HepG2 (cell line): ENCODE measurements around the gene C1QTNF1. TPM values are rescaled to one million over a fixed set of nuclear protein-coding genes. Genes with fewer than 3 reads are reported as not detected.

Source experiments
- ATM ChIP-seq: fragments of 450-650 bp; IDR thresholded peaks from 2 replicates; pipeline ENCODE4 v1.7.1; 2017; ENCODE audit warnings: mild to moderate bottlenecking, borderline replicate concordance
- EZH2 ChIP-seq: conservative IDR thresholded peaks from 2 replicates; pipeline ENCODE4 v1.6.1; 2012; ENCODE audit warnings: mild to moderate bottlenecking, low read depth, low read length, moderate library complexity
- MTA1 ChIP-seq: sonication (generic); formaldehyde crosslinking; IDR thresholded peaks from 2 replicates; pipeline ENCODE4 v1.4.0; 2020; ENCODE audit warnings: missing genetic modification reagents, mild to moderate bottlenecking, borderline replicate concordance
- MXD4 ChIP-seq: IDR thresholded peaks from 2 replicates; pipeline ENCODE4 v1.6.1; 2016; ENCODE audit warnings: mild to moderate bottlenecking, missing biosample characterization, missing genetic modification reagents
- PHF8 ChIP-seq: sonication (generic); formaldehyde crosslinking; IDR thresholded peaks from 2 replicates; pipeline ENCODE4 v1.5.0; 2020; ENCODE audit warnings: missing genetic modification reagents
- POLR2G ChIP-seq: fragments of 200-400 bp; formaldehyde crosslinking; IDR thresholded peaks from 2 replicates; pipeline ENCODE4 v1.6.1; 2018; ENCODE audit warnings: mild to moderate bottlenecking, low read depth, low read length, moderate library complexity
- SRF ChIP-seq: IDR thresholded peaks from 2 replicates; pipeline ENCODE4 v1.6.1; 2011; ENCODE audit warnings: mild to moderate bottlenecking, low read depth, low read length, moderate library complexity
- ZC3H4 ChIP-seq: sonication (generic); formaldehyde crosslinking; IDR thresholded peaks from 2 replicates; pipeline ENCODE4 v1.4.0; 2020; ENCODE audit warnings: missing genetic modification reagents, borderline replicate concordance
- ZIK1 ChIP-seq: sonication (generic); formaldehyde crosslinking; IDR thresholded peaks from 2 replicates; pipeline ENCODE4 v1.5.0; 2020; ENCODE audit warnings: mild to moderate bottlenecking, low read depth, missing genetic modification reagents, borderline replicate concordance
- ZNF160 ChIP-seq: sonication (generic); formaldehyde crosslinking; IDR thresholded peaks from 2 replicates; pipeline ENCODE4 v1.8.0; 2022; ENCODE audit warnings: mild to moderate bottlenecking, inconsistent platforms, missing genetic modification reagents
- ZNF558 ChIP-seq: sonication (generic); formaldehyde crosslinking; IDR thresholded peaks from 2 replicates; pipeline ENCODE4 v1.9.0; 2022; ENCODE audit warnings: mild to moderate bottlenecking, missing genetic modification reagents, borderline replicate concordance
- ZNF678 ChIP-seq: sonication (generic); formaldehyde crosslinking; IDR thresholded peaks from 2 replicates; pipeline ENCODE4 v1.4.0; 2020; ENCODE audit warnings: mild to moderate bottlenecking, missing genetic modification reagents
- ZNF883 ChIP-seq: sonication (generic); formaldehyde crosslinking; IDR thresholded peaks from 2 replicates; pipeline ENCODE4 v1.5.1; 2020; ENCODE audit warnings: mild to moderate bottlenecking, missing genetic modification reagents; ENCODE audit errors: not compliant biosample characterization
- polyA plus RNA-seq, 8 experiments: library from polyadenylated mRNA; depleted of rRNA in 3 of 8; stranded (reverse) in 7 of 8; unstranded in 1 of 8; fragments of >200 nt; fragmentation: Illumina TruSeq in 4 of 8; extraction: Trizol in 4 of 8; gene quantifications; 2 replicates each; pipeline versions ENCODE4 v1.2.1 to v1.2.3, GENCODE V29; 2011 to 2016; ENCODE audit warnings: low read depth in 4 of 8, missing spikeins in 1 of 8, mixed read lengths in 1 of 8; ENCODE audit not compliant: insufficient read depth in 1 of 8
- total RNA-seq, 5 experiments: library from RNA; depleted of rRNA; stranded (reverse); fragments of >200 nt; fragmentation: Illumina TruSeq; extraction: Trizol; gene quantifications; 2 replicates each; pipeline ENCODE4 v1.2.3, GENCODE V29; 2016; ENCODE audit warnings: low read depth in 1 of 5
- TF ChIP-seq, protein P1 (sequence below): sonication (generic); formaldehyde crosslinking; IDR thresholded peaks from 2 replicates; pipeline ENCODE4 v1.4.0; 2020; ENCODE audit warnings: missing genetic modification reagents, borderline replicate concordance
- TF ChIP-seq, protein P2 (sequence below): sonication (generic); formaldehyde crosslinking; IDR thresholded peaks from 2 replicates; pipeline ENCODE4 v1.4.0; 2020; ENCODE audit warnings: mild to moderate bottlenecking, missing genetic modification reagents
- TF ChIP-seq, protein P3 (sequence below): sonication (generic); formaldehyde crosslinking; IDR thresholded peaks from 2 replicates; pipeline ENCODE4 v1.5.1; 2020; ENCODE audit warnings: mild to moderate bottlenecking, missing genetic modification reagents, borderline replicate concordance
- TF ChIP-seq, protein P4 (sequence below): sonication (generic); formaldehyde crosslinking; IDR thresholded peaks from 2 replicates; pipeline ENCODE4 v1.4.0; 2020; ENCODE audit warnings: missing genetic modification reagents

C1QTNF1 gene
- total and polyA plus RNA-seq, 2 of the 13 experiments (the other 11 are each of a cell fraction or from before 2014, with no cell fraction given) = 0.18 to 0.86 TPM

DNA sequence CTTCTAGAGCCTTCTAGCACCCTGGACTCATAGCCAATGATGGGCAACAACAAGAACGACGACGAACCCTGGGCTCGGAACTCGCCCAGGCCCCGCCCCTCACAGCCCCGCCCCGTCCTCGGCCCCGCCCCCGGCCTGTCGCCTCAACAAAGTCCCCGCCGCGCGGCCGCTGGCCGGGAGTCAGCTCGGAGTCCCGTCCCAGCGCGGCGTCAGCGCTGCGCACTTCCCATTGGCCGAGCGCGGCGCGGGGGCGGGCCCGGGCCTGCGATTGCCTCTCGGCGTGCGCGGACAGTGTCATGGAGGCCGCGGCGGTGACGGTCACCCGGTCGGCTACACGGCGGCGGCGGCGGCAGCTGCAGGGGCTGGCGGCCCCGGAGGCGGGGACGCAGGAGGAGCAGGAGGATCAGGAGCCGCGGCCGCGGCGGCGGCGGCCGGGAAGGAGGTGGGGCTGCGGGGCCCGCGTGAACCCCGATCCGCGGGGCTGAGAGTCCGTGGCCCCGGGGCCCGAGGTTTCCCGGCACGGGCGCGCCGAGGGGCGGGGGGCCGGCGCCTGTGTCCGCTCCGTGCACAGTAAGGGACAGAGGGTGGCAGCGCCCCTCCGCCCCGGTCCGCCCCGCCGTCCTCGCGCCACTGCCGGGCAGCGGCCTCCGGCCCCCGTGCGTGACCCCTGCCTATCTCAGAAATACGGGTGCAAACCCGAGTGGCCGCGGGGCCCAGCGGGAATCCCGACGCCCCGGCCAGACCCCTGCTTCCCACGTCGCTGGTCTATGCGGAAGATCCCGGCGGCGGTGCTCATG is 50.9 kb downstream of the C1QTNF1 start, which contains the start of gene ENGASE (continued):
- TF ChIP-seq, protein P1, sequence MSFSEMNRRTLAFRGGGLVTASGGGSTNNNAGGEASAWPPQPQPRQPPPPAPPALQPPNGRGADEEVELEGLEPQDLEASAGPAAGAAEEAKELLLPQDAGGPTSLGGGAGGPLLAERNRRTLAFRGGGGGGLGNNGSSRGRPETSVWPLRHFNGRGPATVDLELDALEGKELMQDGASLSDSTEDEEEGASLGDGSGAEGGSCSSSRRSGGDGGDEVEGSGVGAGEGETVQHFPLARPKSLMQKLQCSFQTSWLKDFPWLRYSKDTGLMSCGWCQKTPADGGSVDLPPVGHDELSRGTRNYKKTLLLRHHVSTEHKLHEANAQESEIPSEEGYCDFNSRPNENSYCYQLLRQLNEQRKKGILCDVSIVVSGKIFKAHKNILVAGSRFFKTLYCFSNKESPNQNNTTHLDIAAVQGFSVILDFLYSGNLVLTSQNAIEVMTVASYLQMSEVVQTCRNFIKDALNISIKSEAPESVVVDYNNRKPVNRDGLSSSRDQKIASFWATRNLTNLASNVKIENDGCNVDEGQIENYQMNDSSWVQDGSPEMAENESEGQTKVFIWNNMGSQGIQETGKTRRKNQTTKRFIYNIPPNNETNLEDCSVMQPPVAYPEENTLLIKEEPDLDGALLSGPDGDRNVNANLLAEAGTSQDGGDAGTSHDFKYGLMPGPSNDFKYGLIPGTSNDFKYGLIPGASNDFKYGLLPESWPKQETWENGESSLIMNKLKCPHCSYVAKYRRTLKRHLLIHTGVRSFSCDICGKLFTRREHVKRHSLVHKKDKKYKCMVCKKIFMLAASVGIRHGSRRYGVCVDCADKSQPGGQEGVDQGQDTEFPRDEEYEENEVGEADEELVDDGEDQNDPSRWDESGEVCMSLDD = no peak
- TF ChIP-seq PHF8 (peak; percentile 75), ZNF160 (CRISPR knock-in tag) (0 out of 2 replicates have a peak, but pooled peaks have one; percentile 31), ZIK1 (CRISPR knock-in tag) (peak; percentile 87; the same call in 1 of the 2 replicates), EZH2 (no peak), ZNF558 (CRISPR knock-in tag) (peak; percentile 49; the same call in 1 of the 2 replicates), SRF (no peak), MTA1 (CRISPR knock-in tag) (peak; percentile 29; the same call in 1 of the 2 replicates), MXD4 (CRISPR knock-in tag) (peak; percentile 54; the same call in 1 of the 2 replicates), ZNF883 (CRISPR knock-in tag) (peak; percentile 49), ZNF678 (CRISPR knock-in tag) (peak; percentile 43; the same call in 1 of the 2 replicates), POLR2G (peak; percentile 84), ZC3H4 (CRISPR knock-in tag) (no peak), ATM (no peak)
- TF ChIP-seq, protein P2, sequence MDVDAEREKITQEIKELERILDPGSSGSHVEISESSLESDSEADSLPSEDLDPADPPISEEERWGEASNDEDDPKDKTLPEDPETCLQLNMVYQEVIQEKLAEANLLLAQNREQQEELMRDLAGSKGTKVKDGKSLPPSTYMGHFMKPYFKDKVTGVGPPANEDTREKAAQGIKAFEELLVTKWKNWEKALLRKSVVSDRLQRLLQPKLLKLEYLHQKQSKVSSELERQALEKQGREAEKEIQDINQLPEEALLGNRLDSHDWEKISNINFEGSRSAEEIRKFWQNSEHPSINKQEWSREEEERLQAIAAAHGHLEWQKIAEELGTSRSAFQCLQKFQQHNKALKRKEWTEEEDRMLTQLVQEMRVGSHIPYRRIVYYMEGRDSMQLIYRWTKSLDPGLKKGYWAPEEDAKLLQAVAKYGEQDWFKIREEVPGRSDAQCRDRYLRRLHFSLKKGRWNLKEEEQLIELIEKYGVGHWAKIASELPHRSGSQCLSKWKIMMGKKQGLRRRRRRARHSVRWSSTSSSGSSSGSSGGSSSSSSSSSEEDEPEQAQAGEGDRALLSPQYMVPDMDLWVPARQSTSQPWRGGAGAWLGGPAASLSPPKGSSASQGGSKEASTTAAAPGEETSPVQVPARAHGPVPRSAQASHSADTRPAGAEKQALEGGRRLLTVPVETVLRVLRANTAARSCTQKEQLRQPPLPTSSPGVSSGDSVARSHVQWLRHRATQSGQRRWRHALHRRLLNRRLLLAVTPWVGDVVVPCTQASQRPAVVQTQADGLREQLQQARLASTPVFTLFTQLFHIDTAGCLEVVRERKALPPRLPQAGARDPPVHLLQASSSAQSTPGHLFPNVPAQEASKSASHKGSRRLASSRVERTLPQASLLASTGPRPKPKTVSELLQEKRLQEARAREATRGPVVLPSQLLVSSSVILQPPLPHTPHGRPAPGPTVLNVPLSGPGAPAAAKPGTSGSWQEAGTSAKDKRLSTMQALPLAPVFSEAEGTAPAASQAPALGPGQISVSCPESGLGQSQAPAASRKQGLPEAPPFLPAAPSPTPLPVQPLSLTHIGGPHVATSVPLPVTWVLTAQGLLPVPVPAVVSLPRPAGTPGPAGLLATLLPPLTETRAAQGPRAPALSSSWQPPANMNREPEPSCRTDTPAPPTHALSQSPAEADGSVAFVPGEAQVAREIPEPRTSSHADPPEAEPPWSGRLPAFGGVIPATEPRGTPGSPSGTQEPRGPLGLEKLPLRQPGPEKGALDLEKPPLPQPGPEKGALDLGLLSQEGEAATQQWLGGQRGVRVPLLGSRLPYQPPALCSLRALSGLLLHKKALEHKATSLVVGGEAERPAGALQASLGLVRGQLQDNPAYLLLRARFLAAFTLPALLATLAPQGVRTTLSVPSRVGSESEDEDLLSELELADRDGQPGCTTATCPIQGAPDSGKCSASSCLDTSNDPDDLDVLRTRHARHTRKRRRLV (CRISPR knock-in tag) = no peak
- TF ChIP-seq, protein P3, sequence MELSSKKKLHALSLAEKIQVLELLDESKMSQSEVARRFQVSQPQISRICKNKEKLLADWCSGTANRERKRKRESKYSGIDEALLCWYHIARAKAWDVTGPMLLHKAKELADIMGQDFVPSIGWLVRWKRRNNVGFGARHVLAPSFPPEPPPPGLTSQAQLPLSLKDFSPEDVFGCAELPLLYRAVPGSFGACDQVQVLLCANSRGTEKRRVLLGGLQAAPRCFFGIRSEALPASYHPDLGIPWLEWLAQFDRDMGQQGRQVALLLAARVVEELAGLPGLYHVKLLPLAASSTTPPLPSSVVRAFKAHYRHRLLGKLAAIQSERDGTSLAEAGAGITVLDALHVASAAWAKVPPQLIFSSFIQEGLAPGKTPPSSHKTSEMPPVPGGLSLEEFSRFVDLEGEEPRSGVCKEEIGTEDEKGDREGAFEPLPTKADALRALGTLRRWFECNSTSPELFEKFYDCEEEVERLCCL (CRISPR knock-in tag) = no peak
- TF ChIP-seq, protein P4, sequence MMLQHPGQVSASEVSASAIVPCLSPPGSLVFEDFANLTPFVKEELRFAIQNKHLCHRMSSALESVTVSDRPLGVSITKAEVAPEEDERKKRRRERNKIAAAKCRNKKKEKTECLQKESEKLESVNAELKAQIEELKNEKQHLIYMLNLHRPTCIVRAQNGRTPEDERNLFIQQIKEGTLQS = 0 out of 2 replicates have a peak, but pooled peaks have one; percentile 31
